Measurements from ENCODE around the gene CDKAL1.

- TF ChIP-seq CTCF (IDR thresholded peaks at IDR 0.05) (no peak), IRF2 (CRISPR knock-in tag; IDR thresholded peaks at IDR 0.05; ENCODE audit: borderline replicate concordance, low read depth) (no peak), AFF4 (CRISPR knock-in tag; IDR thresholded peaks at IDR 0.05; ENCODE audit: borderline replicate concordance) (no peak), ARID4B (CRISPR knock-in tag; IDR thresholded peaks at IDR 0.05; ENCODE audit: borderline replicate concordance) (no peak), GABPB1 (CRISPR knock-in tag; IDR thresholded peaks at IDR 0.05) (no peak), PRRX2 (CRISPR knock-in tag; IDR thresholded peaks at IDR 0.05) (no peak), ATF3 (CRISPR knock-in tag; conservative IDR thresholded peaks at IDR 0.05) (no peak), MAX (CRISPR knock-in tag; IDR thresholded peaks at IDR 0.05) (no peak), CREM (CRISPR knock-in tag; IDR thresholded peaks at IDR 0.05) (no peak), SMAD3 (CRISPR knock-in tag; IDR thresholded peaks at IDR 0.05; ENCODE audit: borderline replicate concordance) (no peak), SMAD4 (CRISPR knock-in tag; IDR thresholded peaks at IDR 0.05) (no peak), ZNF317 (CRISPR knock-in tag; IDR thresholded peaks at IDR 0.05; ENCODE audit: borderline replicate concordance, low read depth) (no peak)
Measured at GRCh38 chr6:20751293-20751935, 217.2 kb downstream of the CDKAL1 start.
